GM19463 (cell line): Measurements from ENCODE around the gene TMEM50A.
"Not testable (repeated sequence)": the region's sequence is repeated elsewhere in the genome, so short reads cannot be mapped to it uniquely, and the experiment has no call there.

Source experiments
- ATAC-seq: cut with Tn5 transposase; IDR thresholded peaks from one replicate; pipeline ENCODE4 v1.9.1; 2021; ENCODE audit warnings: mild to moderate bottlenecking, moderate library complexity; ENCODE audit not compliant: unreplicated experiment

Gene TMEM50A

DNA sequence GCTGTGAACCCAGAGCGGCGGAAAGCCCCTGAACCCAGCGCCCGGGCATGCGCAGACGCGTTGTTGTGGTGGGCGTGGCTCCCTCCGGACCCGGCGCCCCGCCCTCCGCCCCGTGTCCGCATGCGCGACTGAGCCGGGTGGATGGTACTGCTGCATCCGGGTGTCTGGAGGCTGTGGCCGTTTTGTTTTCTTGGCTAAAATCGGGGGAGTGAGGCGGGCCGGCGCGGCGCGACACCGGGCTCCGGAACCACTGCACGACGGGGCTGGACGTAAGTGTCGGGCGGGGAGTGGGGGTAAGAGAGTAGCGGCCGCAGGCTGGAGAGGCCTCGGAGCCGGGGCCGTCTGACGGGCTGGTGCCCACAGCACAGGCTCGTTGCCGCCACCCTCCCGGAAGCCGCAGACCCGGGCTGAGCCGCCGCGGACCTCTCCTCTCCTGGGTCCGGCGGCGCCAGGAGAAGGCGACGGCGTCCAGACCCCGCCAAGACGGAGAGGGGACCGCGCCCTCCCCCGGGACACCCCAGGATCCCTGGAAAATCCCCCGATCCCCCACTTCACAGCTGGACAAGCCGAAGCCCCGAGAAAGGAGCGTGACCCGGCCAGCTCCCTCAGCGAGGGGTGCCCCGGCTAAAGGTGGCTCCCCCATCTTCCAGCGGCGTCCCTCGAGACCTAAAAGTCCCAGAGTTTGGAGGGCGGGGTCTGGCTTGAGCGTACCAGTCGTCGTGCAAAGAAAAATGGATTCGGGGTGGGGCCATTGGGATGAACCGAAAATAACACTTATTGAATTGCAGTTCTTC, at the start of gene TMEM50A:
Gene TMEM50A (plus strand): TSS at position 147 of the 794 bp plus-strand sequence. CDS start 2,153 bp downstream, outside the sequence.
- ATAC-seq: peak; percentile 63

DNA sequence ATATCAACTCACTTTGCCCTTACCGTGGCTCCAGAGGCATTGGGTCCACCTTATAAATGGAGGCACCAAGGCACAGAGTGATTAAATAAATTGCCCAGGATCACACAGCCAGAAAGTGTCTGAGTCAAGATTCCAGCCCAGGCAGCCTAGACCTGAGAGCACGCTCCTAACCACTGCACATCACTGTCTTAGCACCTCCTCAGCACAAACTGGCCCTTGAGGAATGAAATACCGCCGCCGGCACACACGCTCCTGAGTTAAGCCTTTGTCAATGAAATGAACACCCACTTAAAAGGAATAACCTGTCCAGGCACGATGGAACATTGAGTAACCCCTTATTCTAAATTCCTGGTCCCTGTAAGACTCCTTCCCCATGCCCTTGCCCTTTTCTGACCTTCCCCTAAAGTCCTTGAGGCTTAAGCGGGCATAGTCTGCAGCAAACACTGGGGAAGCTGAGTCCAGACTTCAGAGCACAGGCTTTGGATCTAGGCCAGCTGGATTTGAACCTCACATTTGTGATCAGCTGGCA, 49.5 kb upstream of the TMEM50A start:
- not testable (repeated sequence) for ATAC-seq

DNA sequence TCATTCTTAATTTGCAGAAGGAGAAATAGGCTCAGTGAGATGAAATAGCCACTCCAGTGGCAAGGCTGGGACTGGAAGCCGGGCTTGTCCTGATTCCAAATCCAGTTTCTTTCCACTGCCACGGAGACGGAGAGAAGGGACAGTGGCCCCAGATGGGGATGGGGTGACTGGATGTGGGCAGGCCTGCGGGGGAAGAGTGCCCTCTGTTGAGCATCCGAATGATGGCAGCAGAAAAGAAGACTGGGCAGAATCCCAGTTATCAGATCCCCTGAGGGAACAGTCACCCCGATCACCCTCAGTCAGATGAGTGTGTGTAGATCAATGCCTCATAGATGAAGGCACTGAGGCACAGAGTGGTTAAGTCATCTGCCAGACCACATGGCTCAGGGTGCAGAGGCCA, 48.1 kb upstream of the TMEM50A start:
- ATAC-seq: not testable (repeated sequence)

DNA sequence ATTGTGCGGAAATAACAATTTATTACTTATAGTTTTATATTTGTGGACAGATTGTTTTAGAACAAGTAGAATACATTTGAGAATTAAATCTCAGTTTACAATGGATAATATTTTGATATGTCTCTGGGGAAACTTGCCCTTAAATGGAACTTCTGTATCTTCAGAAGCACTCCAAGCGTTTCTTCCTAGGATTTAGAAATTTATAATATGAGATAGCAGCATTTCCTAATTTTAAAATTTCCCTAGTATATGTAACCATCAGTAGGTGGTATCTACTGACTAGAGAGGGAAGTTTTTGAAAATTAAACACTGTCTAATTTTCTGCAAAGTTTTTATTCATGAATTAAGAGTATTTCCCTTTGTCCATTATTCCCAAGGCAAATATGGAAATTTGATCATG, 44.7 kb upstream of the TMEM50A start:
- not testable (repeated sequence) for ATAC-seq

DNA sequence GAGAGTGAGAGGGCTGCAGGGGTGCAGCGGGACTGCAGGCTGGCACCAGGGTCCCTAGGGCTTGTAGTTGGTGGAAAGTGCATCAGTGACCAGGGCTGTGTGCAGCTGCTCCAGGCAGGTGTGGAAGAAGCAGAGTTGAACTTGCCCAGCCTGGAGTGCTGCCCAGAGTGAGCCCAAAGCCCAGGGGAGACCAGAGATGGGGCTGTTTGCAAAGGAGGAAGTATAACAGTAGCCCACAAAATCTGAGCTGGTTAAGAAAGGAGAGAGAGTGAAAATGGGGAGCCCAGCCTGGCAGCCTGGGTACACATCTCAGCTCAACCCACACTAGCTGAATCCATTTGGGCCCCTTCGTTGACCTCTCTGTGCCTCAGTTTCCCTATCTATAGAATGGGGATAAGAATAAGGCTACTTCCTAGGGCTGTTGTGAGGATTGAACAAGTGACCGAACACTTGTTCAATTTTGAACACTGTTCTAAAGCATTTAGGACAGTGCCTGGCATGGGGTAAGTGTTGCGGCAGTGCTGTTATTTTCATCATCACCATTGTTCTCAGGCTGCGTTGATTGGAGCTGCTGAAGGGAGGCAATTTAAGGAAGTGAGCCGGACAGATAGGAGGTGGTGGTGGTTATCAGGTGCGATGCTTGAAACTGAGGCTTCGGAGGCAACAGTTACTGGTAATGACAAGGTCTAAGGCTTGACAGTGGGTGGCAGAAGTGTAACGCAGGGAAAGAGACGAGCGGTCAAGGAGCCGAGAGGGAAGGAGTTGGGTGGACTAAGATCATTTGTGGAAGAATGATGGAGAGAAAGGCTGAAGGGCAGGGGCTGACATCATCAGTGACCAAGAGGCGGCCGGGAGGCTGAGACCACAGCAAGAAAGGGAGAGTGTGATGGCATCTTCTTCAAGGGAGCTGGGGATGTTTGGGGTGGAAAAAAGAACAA, 43.0 kb upstream of the TMEM50A start:
- not testable (repeated sequence) for ATAC-seq

DNA sequence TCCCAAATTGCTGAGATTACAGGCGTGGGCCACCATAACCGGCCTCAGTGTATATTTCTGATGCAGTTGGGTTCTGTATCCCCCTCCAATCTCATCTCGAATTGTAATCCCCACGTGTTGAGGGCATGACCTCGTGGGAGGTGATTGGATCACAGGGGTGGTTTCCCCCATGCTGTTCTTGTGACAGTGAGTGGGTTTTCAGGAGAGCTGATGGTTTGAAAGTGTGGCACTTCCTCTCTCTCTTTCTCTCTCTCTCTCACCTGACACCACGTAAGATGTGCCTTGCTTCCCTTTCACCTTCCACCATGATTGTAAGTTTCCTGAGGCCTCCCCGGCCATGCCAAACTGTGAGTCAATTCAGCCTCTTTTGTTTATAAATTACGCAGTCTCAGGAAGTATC, 41.6 kb upstream of the TMEM50A start:
- ATAC-seq: not testable (repeated sequence)

DNA sequence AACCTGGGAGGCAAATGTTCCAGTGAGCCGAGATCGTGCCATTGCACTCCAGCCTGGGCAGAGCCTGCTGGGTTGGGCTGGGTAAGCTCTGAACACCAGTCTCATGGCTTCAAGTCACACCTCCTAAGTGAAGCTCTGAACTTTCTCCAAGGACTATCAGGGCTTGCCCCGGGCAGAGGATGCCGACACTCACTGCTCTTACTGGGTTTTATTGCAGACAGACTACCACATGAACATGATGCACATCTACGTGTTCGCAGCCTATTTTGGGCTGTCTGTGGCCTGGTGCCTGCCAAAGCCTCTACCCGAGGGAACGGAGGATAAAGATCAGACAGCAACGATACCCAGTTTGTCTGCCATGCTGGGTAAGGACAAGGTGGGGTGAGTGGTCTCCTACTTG, 37.4 kb upstream of the TMEM50A start:
- not testable (repeated sequence) for ATAC-seq

DNA sequence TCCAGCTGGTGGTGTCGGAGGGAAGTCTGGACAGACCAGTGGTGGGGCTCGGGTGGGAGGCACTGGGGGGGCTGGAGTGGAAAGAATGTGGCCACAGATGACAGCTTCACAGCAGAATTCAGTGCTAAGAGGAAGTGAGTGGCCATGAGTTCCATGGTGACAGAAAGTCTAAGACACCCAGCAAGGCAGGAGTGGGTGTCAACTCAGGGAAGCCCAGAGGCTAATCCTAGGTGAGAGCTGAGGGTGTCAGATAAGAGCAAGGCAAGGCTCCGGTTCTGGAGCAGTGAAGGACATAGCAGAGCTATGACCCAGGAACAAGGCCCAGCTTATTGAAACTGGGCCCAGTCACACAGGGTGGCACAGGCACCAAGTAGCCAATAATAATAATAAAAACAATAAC, 35.8 kb upstream of the TMEM50A start:
- ATAC-seq: not testable (repeated sequence)

DNA sequence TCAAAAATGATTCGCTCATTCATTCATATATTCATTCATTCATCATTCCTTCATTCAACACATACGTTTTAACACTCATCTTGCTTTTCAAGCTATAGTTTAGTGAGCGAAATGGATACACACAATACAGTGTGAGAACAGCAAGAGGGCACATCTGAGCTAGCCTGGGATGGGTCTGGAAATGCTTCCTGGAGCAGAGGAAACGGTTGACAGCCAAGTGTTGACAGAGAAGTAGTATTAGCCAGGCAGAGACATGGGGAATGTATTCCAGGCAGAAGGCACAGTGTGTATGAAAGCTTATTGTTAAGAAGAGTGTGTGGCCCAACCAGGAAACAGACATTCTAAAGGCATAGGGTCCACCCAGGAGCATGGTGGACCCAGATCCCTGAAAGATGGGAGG, 33.2 kb upstream of the TMEM50A start:
- ATAC-seq: not testable (repeated sequence)

DNA sequence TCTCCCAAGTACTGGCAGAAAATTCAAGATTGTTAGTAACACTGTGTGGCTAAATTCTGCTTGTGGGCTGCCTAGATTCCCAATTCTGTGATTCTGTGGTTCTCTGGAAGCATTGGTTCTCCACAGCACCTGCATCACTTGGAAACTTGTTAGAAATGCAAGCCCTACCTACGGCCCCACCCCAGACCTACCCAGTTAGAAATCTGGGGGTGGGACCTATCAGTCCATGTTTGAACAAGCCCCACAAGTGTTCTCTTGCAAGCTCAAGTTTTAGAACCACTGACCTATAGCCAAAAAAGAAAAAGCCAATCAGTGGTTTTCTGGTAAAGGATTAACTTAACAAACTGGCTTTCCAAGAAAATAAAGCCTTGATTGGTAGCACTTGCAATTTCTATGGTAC, 30.0 kb upstream of the TMEM50A start:
- ATAC-seq: not testable (repeated sequence)

DNA sequence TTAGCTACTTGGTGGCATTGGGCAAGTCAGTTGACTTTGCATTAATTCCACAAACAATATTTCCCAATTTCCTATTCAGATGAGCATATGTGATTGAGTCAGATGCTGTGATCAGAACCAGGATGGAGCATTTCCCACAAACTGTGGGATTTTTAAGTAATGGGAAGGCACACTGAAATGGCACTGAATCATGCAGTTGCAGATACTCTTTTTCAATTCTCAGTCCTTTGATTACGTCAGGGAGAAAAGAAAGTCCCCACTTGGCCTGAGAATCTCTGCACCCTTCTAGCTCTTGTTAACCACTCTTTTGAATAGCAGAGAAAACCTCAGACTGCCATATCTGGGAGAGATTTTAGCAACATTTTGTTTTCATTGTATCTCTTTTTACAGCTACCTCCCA, 29.0 kb upstream of the TMEM50A start:
- not testable (repeated sequence) for ATAC-seq

DNA sequence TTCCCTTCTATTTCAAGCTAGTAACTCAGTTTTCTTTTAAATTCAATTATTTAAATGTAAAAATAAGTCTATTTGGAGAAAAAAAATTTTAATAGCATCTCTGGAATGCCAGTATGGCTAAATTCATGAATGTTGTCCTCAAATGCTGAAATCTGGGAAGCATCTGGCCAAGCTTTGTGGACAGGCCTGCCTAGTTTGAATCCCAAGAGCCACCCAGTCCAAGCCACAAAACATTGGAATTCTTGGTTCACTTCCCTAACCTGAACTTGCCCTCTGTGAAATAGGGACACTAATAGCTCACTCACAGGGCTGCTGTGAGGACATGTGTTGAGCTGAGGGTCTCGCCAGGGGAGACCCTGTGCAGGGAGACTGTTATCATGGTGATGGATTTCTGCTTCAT, 28.6 kb upstream of the TMEM50A start:
- not testable (repeated sequence) for ATAC-seq

DNA sequence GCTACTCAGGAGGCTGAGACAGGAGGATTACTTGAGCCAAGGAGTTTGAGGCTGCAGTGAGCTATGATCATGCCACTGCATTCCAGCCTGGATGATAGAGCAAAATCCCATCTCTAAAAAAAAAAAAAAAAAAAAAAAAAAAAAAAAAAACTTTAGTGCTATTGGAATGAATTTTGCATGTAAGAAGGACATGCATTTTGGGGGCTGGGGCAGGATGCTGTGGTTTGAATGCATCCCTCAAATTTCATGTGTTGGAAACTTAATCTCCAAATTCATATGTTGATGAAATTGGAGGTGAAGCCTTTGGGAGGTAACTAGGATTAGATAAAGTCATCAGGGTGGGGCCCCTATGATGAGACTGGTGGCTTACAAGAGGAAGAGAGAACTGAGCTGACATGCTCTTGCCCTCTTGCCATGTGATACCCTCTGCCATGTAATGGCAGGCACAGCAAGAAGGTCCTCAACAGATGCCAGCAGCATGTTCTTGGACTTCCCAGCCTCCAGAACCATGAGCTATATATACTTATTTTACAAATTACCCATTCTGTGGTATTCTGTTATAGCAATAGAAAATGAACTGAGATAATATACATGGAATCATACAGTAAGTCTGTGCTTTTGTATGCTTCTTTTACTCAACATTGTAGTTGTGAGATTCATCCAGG, 25.2 kb upstream of the TMEM50A start:
- not testable (repeated sequence) for ATAC-seq

DNA sequence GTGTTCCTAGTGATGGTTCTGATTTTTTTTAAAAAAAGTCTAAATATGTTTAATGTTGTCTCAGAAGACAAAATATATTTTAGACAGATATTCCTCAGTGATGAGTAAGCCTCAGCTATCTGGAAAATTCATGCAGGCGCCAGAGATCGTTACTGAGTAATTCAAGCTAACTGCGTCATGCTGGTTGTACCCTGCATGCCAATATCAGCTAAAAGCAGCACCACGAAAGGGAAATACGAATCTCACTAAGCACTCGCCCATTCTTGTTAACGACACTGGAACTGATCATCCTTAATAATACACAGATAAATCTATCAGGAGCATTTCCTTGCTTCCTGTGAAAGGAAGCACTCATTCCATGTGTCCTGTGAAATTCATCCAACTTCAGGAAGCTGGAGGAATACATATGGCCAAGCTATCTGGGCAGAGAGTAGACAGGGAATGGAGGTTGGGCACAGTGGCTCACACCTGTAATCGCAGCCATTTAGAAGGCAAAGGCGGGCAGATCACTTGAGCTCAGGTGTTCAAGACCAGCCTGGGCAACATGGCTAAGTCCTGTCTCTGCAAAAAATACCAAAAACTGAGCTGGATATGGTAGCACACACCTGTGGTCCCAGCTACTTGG, 17.7 kb upstream of the TMEM50A start:
- not testable (repeated sequence) for ATAC-seq

DNA sequence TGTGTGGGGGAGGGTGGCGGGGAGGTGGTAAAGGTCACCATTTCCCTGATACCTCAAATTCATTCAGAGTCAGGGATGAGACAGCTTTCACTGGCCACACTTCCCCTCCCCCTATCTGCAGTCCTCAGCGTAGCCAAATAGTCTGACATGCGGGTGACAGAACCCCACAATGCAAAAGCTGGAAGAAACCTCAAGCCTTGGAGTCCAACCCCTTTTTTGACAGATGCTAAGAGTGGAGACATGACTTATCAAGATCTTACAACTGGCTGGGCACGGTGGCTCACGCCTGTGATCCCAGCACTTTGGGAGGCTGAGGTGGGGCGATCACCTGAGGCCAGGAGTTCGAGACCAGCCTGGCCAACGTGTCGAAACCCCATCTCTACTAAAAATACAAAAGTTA, 16.0 kb upstream of the TMEM50A start:
- ATAC-seq: not testable (repeated sequence)

DNA sequence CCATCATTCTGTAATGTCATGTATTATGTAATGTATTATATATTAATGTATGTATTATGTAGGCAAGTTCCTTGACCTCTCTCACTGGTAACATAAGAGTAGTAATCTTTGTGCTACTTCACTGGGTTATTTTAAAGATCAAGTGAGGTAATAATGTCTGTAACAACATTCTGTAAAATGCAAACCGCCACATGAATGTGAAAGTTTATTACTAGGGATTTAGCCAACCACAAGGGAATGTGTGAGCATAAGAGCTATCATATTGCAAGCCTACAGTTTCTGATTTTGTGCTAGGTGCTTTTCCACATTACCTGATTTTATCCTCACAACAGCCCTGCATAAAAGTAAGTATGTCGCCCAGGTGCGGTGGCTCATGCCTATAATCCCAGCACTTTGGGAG, 13.7 kb upstream of the TMEM50A start:
- ATAC-seq: not testable (repeated sequence)

DNA sequence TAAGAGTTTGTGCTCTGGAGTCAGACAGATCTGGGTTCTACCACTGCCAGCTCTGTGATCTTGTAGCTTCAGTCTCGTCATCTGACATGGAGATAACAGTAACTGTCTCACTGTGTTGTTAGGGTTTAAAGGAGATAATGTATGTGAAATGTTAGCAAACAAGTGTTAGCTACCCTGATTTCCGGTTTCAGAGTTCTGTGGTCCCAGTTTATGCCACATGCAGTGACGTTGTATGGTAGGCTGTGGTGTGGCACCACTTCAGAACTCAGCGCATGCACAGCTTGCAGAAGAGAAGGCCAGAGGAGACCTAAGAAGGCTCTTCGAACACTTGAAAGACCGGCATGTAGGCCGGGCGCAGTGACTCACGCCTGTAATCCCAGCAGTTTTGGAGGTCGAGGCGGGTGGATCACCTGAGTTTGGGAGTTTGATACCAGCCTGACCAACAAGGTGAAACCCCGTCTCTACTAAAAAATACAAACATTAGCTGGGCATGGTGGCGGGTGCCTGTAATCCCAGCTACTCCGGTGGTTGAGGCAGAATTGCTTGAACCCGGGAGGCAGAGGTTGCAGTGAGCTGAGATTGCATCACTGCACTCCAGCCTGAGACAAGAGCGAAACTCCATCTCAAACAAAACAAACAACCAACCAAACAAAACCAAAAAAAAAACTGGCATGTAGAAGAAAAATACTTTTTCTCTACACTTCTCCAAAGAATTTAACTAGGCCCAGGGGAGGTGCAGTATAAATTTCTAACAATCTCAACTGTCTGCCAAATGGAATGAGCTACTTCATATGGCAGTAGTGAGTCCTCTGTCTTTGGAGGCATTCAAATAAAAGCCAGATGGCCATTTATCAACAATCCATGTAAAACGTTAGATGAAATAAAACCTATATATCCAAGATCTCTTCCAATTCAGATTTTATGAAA, 10.0 kb upstream of the TMEM50A start:
- ATAC-seq: not testable (repeated sequence)

DNA sequence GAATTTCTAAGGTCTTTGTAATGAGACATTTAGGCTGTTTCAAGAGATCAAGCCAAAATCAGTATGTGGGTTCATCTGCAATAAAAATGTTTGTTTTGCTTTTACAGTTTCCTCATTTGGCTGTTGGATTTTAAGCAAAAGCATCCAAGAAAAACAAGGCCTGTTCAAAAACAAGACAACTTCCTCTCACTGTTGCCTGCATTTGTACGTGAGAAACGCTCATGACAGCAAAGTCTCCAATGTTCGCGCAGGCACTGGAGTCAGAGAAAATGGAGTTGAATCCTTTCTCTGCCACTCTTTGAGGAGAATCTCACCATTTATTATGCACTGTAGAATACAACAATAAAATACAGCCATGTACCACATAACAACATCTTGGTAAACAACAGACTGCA, 9.3 kb upstream of the TMEM50A start:
- ATAC-seq: not testable (repeated sequence)

DNA sequence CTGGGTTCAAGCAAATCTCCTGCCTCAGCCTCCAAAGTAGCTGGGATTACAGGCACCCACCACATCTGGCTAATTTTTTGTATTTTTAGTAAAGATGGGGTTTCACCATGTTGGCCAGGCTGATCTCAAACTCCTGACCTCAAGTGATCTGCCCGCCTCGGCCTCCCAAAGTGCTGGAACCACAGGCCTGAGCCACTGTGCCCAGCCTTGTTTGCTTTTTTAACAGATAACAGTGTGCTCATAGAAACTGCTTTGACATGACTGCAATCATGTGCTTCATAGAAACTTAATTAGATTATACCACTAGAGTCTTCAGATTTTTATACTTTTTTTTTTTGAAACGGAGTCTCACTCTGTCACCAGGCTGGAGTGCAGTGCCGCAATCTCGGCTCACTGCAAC, 8.8 kb upstream of the TMEM50A start:
- ATAC-seq: not testable (repeated sequence)
